Neuronal stem cell (in vitro differentiated cells): Measurements from ENCODE around the gene ZNF292.

Experiments
- DNase-seq: peaks from one replicate; pipeline ENCODE4 v3.0.0-alpha.2; 2013; ENCODE audit warnings: low spot score
- H2AFZ ChIP-seq: one replicate; pipeline ENCODE4 v1.6.1; 2013; ENCODE audit warnings: mild to moderate bottlenecking, low read length, inconsistent platforms
- H2AK5ac ChIP-seq: 2 replicates; pipeline ENCODE4 v1.6.1; 2013; ENCODE audit warnings: low read depth, mild to moderate bottlenecking, inconsistent platforms, low read length, moderate library complexity, mixed read lengths
- H2BK120ac ChIP-seq: 2 replicates; pipeline ENCODE4 v1.6.1; 2013; ENCODE audit warnings: low read depth, mild to moderate bottlenecking, inconsistent platforms, low read length, moderate library complexity, mixed read lengths
- H2BK12ac ChIP-seq: one replicate; pipeline ENCODE4 v1.6.1; 2013; ENCODE audit warnings: low read length, inconsistent platforms
- H2BK15ac ChIP-seq: 2 replicates; pipeline ENCODE4 v1.6.1; 2013; ENCODE audit warnings: mild to moderate bottlenecking, low read length, inconsistent platforms, mixed read lengths
- H2BK5ac ChIP-seq: one replicate; pipeline ENCODE4 v1.6.1; 2013; ENCODE audit warnings: inconsistent platforms, mild to moderate bottlenecking, low read length, moderate library complexity
- H3K14ac ChIP-seq: one replicate; pipeline ENCODE4 v1.6.1; 2013; ENCODE audit warnings: low read length, inconsistent platforms
- H3K18ac ChIP-seq: 2 replicates; pipeline ENCODE4 v1.6.1; 2013; ENCODE audit warnings: low read length, inconsistent platforms
- H3K23ac ChIP-seq: 2 replicates; pipeline ENCODE4 v1.6.1; 2013; ENCODE audit warnings: low read depth, mild to moderate bottlenecking, mixed read lengths, low read length, inconsistent platforms; ENCODE audit not compliant: poor library complexity
- H3K27ac ChIP-seq: replicated peaks from 3 replicates; pipeline ENCODE4 v1.5.1; 2013; ENCODE audit warnings: low read length, inconsistent platforms
- H3K27me3 ChIP-seq, 3 experiments: 2 replicates each; pipeline ENCODE4 v1.6.1; 2013; ENCODE audit warnings: low read length in 3 of 3, mild to moderate bottlenecking in 2 of 3, inconsistent platforms in 1 of 3, low read depth in 1 of 3, mixed read lengths in 1 of 3, moderate library complexity in 1 of 3; ENCODE audit not compliant: control insufficient read depth in 3 of 3, insufficient read depth in 3 of 3
- H3K36me3 ChIP-seq, 2 donors: replicated peaks in 1 of 2; 2 replicates each; pipeline ENCODE4 v1.6.1; 2013; ENCODE audit warnings: low read length in 2 of 2; ENCODE audit not compliant: control insufficient read depth in 2 of 2, insufficient read depth in 2 of 2
- H3K4ac ChIP-seq: 2 replicates; pipeline ENCODE4 v1.6.1; 2013; ENCODE audit warnings: inconsistent platforms, mild to moderate bottlenecking, low read length, moderate library complexity
- H3K4me1 ChIP-seq, 2 donors: 1 replicate in 1 of 2; 2 replicates in 1 of 2; pipeline ENCODE4 v1.6.1; 2013; ENCODE audit warnings: low read length in 2 of 2, low read depth in 1 of 2; ENCODE audit not compliant: control insufficient read depth in 2 of 2, insufficient read depth in 1 of 2
- H3K4me2 ChIP-seq: one replicate; pipeline ENCODE4 v1.6.1; 2013; ENCODE audit warnings: mild to moderate bottlenecking, low read length, inconsistent platforms; ENCODE audit not compliant: insufficient read depth, poor library complexity, severe bottlenecking
- H3K4me3 ChIP-seq, 2 donors: 2 replicates each; pipeline ENCODE4 v1.5.1; 2013; ENCODE audit warnings: low read length in 2 of 2, mild to moderate bottlenecking in 2 of 2, inconsistent platforms in 1 of 2, moderate library complexity in 1 of 2
- H3K79me1 ChIP-seq: one replicate; pipeline ENCODE4 v1.6.1; 2013; ENCODE audit warnings: low read depth, mild to moderate bottlenecking, inconsistent platforms, low read length, moderate library complexity
- H3K9ac ChIP-seq: one replicate; pipeline ENCODE4 v1.6.1; 2013; ENCODE audit warnings: mild to moderate bottlenecking, low read depth, low read length, inconsistent platforms; ENCODE audit not compliant: poor library complexity
- H3K9me3 ChIP-seq, 2 donors: replicated peaks in 1 of 2; 2 replicates each; pipeline versions ENCODE3 to v1.6.1; 2013; ENCODE audit warnings: low read length in 2 of 2, mild to moderate bottlenecking in 2 of 2, inconsistent platforms in 1 of 2, low read depth in 1 of 2, mixed read lengths in 1 of 2, moderate library complexity in 1 of 2; ENCODE audit not compliant: control insufficient read depth in 2 of 2, insufficient read depth in 1 of 2
- H4K8ac ChIP-seq: one replicate; pipeline ENCODE4 v1.6.1; 2013; ENCODE audit warnings: low read depth, mild to moderate bottlenecking, inconsistent platforms, low read length, moderate library complexity
- H4K91ac ChIP-seq: one replicate; pipeline ENCODE4 v1.6.1; 2013; ENCODE audit warnings: low read length, low read depth, mild to moderate bottlenecking, inconsistent platforms; ENCODE audit not compliant: poor library complexity
- WGBS, 2 donors: extraction: QIAGEN DNeasy Blood & Tissue Kit; methylation state at CpG; one replicate each; pipeline ENCODE4 v1.1.7; 2013; ENCODE audit warnings: missing lambda C conversion rate in 2 of 2, mixed read lengths in 1 of 2; ENCODE audit not compliant: insufficient read length in 2 of 2, insufficient replicate concordance in 1 of 2; ENCODE audit errors: extremely low coverage in 2 of 2; 5-methylcytosine and 5-hydroxymethylcytosine counted together

ZNF292 gene

DNA sequence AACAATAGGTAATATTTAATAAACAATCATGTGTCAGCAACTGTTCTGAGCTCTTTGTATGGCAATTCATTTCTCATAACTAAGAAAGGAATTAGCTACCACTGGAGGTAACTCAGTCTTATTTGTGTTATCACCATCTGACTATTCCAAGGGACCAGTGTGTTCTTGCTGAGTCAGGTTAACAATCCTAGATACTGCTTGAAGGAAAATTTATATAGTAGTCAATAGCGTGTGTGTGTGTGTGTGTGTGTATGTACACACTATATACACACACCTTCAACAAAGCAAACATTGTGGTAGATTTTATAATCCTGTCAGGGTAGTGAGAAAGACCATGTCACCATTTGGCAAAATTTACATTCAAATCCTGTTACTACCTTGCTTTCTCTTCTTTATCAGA lies 121.3 kb downstream of the ZNF292 start:
- Histone ChIP-seq H3K4me3 (no peak overlapping the region), H3K14ac (no peak overlapping the region), H3K27ac (no peak overlapping the region), H4K8ac (no peak overlapping the region), H3K79me1 (no peaks in the 10 kb centered on the region), H4K91ac (no peak overlapping the region), H3K4ac (no peak overlapping the region), H3K23ac (no peak overlapping the region), H3K36me3 (no peaks in the 10 kb centered on the region), H3K4me2 (no peak overlapping the region), H2BK5ac (no peak overlapping the region), H2AFZ (no peak overlapping the region), H3K18ac (no peak overlapping the region), H2BK12ac (no peak overlapping the region), H3K4me1 (peaks cover 0 to 2% of the 10 kb centered on the region in 2 donors), H3K27me3 (no peaks in the 10 kb centered on the region), H2BK15ac (no peak overlapping the region), H3K9me3 (no peaks in the 10 kb centered on the region), H2BK120ac (no peak overlapping the region), H2AK5ac (no peak overlapping the region), H3K9ac (no peak overlapping the region)
- WGBS, 2 donors: no CpG with 5 or more reads among the region's 1 CpG
- no peak for DNase-seq

DNA sequence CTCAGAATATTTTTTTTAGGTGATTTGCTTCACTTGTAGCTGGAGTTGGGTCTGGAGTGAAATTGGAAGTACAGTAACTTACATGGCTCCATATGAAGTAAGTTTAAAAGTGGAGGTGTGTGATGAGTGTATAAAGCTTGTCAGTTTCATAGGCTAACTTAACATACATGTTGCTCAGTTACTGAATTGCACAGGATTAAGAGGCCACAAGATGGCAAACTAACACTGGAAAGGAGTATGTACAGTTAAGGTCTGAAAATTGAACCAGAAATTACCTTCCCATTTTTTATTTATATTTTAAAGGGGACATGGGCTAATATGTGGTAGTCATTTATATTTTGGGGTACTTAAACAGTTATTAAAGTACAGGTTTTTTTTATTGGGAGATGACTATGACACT lies 121.8 kb downstream of the ZNF292 start:
- H4K91ac ChIP-seq: no peak overlapping the region
- DNase-seq: no peak
- no peaks in the 10 kb centered on the region for H3K9me3 ChIP-seq
- H3K18ac ChIP-seq: no peak overlapping the region
- H2AK5ac ChIP-seq: no peak overlapping the region
- no peak overlapping the region for H3K4me3 ChIP-seq
- H3K27ac ChIP-seq: no peak overlapping the region
- H3K4me2 ChIP-seq: no peak overlapping the region
- no peak overlapping the region for H3K23ac ChIP-seq
- no peak overlapping the region for H2BK12ac ChIP-seq
- H3K27me3 ChIP-seq: no peaks in the 10 kb centered on the region
- H2BK5ac ChIP-seq: no peak overlapping the region
- no peaks in the 10 kb centered on the region for H3K36me3 ChIP-seq
- H3K4me1 ChIP-seq: peaks cover 0 to 2% of the 10 kb centered on the region in 2 donors
- H4K8ac ChIP-seq: no peak overlapping the region
- H2AFZ ChIP-seq: no peak overlapping the region
- no peak overlapping the region for H2BK15ac ChIP-seq
- no peak overlapping the region for H3K9ac ChIP-seq
- H3K14ac ChIP-seq: no peak overlapping the region
- H3K79me1 ChIP-seq: no peaks in the 10 kb centered on the region
- H3K4ac ChIP-seq: no peak overlapping the region
- no peak overlapping the region for H2BK120ac ChIP-seq

DNA sequence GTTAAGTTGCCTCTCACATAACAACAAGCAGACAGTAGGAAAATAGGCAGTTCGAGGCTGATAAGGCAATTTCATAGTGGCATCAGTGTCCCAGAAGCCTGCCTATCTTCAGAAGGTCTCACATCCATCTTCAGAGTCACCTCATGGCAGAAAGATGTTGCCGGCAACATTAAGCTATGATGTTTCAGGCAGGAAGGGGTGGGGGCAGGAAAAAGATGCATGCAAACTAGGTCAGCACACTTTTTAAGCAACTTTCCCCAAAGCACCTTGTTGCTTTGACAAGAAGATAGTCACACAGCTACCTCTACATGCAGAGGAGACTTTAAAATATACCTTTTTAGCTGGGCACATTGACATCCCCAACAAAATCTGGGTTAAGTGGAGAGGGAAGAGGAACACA lies 123.8 kb downstream of the ZNF292 start:
- Histone ChIP-seq H2AK5ac (no peak overlapping the region), H2AFZ (no peak overlapping the region), H3K23ac (no peak overlapping the region), H3K36me3 (no peaks in the 10 kb centered on the region), H2BK5ac (no peak overlapping the region), H3K9me3 (no peaks in the 10 kb centered on the region), H2BK12ac (no peak overlapping the region), H3K14ac (no peak overlapping the region), H3K4me2 (no peak overlapping the region), H3K27me3 (no peaks in the 10 kb centered on the region), H4K91ac (no peak overlapping the region), H2BK120ac (no peak overlapping the region), H3K27ac (no peak overlapping the region), H3K79me1 (no peaks in the 10 kb centered on the region), H4K8ac (no peak overlapping the region), H3K4me1 (peaks cover 0 to 2% of the 10 kb centered on the region in 2 donors), H3K18ac (no peak overlapping the region), H3K9ac (no peak overlapping the region), H2BK15ac (no peak overlapping the region), H3K4ac (no peak overlapping the region), H3K4me3 (no peak overlapping the region)
- WGBS, 2 donors: no CpG with 5 or more reads among the region's 2 CpGs
- no peak for DNase-seq

DNA sequence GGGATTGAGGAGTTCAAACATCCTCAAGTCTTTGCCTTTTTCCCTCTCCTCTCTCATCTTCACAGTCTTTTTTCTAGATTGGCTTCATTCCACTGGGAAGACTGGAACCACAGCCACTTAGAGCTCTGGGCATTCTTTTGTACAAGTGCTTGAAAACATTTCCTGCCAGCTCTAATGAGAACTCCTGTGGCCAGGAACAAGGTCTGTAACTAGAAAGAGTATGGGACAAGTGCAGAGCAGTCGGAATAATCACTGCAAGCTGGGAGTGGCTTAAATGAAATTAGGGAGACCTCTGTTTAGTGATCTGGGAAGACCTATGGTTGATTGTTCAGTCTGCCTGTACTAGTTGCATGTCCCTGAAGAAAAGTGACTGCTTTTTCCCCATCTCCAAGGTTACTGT lies 126.1 kb downstream of the ZNF292 start:
- H2BK120ac ChIP-seq: no peak overlapping the region
- H2BK15ac ChIP-seq: no peak overlapping the region
- H3K4me3 ChIP-seq: no peak overlapping the region
- H3K18ac ChIP-seq: no peak overlapping the region
- H3K14ac ChIP-seq: no peak overlapping the region
- no peaks in the 10 kb centered on the region for H3K79me1 ChIP-seq
- no peak overlapping the region for H4K91ac ChIP-seq
- H3K9ac ChIP-seq: no peak overlapping the region
- no peak overlapping the region for H3K27ac ChIP-seq
- H3K4me1 ChIP-seq: no peaks in the 10 kb centered on the region
- H3K27me3 ChIP-seq: no peaks in the 10 kb centered on the region
- no peaks in the 10 kb centered on the region for H3K9me3 ChIP-seq
- H3K23ac ChIP-seq: no peak overlapping the region
- no peak overlapping the region for H3K4me2 ChIP-seq
- H2AFZ ChIP-seq: no peak overlapping the region
- H3K36me3 ChIP-seq: no peaks in the 10 kb centered on the region
- no peak for DNase-seq
- H2BK12ac ChIP-seq: no peak overlapping the region
- no peak overlapping the region for H2AK5ac ChIP-seq
- WGBS, 2 donors: no CpG with 5 or more reads among the region's 1 CpG
- H2BK5ac ChIP-seq: no peak overlapping the region
- no peak overlapping the region for H3K4ac ChIP-seq
- no peak overlapping the region for H4K8ac ChIP-seq
